ENCODE data around the gene ZNF597.
"Not testable (repeated sequence)": the region's sequence is repeated elsewhere in the genome, so short reads cannot be mapped to it uniquely, and the experiment has no call there.

Gene ZNF597

GRCh38 chr16:3475604-3476375 lies 32.5 kb upstream of the ZNF597 start:
- no peak for DNase-seq (ENCODE audit: low read depth in 2 of 2)

GRCh38 chr16:3474870-3475269 lies 31.6 kb upstream of the ZNF597 start:
- not testable (repeated sequence) for DNase-seq (ENCODE audit: low read depth in 2 of 2)

- no peak for DNase-seq (ENCODE audit: low read depth in 2 of 2)
Observed at GRCh38 chr16:3474136-3474779, 31.0 kb upstream of the ZNF597 start.

GRCh38 chr16:3473596-3473943 lies 30.3 kb upstream of the ZNF597 start:
- not testable (repeated sequence) for DNase-seq (ENCODE audit: low read depth in 2 of 2)

- DNase-seq (ENCODE audit: low read depth in 2 of 2), result no peak
Observed at GRCh38 chr16:3472878-3473595, 29.7 kb upstream of the ZNF597 start.

- no peak for DNase-seq (ENCODE audit: low read depth in 2 of 2)
Observed at GRCh38 chr16:3471518-3472176, 28.3 kb upstream of the ZNF597 start.

- no peak for DNase-seq (ENCODE audit: low read depth in 2 of 2)
Observed at GRCh38 chr16:3470723-3471122, 27.4 kb upstream of the ZNF597 start.

- DNase-seq (ENCODE audit: low read depth in 2 of 2), result no peak
Observed at GRCh38 chr16:3469736-3470135, 26.4 kb upstream of the ZNF597 start.

- no peak for DNase-seq (ENCODE audit: low read depth in 2 of 2)
Observed at GRCh38 chr16:3468501-3468900, 25.2 kb upstream of the ZNF597 start.

GRCh38 chr16:3467921-3468320 lies 24.6 kb upstream of the ZNF597 start:
- DNase-seq (ENCODE audit: low read depth in 2 of 2), result no peak

- no peak for DNase-seq (ENCODE audit: low read depth in 2 of 2)
Observed at GRCh38 chr16:3467182-3467581, 23.9 kb upstream of the ZNF597 start.

GRCh38 chr16:3465911-3466584 lies 22.7 kb upstream of the ZNF597 start:
- no peak for DNase-seq (ENCODE audit: low read depth in 2 of 2)

- DNase-seq (ENCODE audit: low read depth in 2 of 2), result no peak
Observed at GRCh38 chr16:3465301-3465700, 22.0 kb upstream of the ZNF597 start.

GRCh38 chr16:3461151-3461550 lies 17.8 kb upstream of the ZNF597 start:
- no peak for DNase-seq (ENCODE audit: low read depth in 2 of 2)

GRCh38 chr16:3460585-3460984 lies 17.3 kb upstream of the ZNF597 start:
- DNase-seq (ENCODE audit: low read depth in 2 of 2), result no peak

GRCh38 chr16:3460121-3460520 lies 16.8 kb upstream of the ZNF597 start:
- DNase-seq (ENCODE audit: low read depth in 2 of 2), result no peak

GRCh38 chr16:3459401-3460090 lies 16.2 kb upstream of the ZNF597 start:
- DNase-seq (ENCODE audit: low read depth in 2 of 2), result no peak

- DNase-seq (ENCODE audit: low read depth in 2 of 2), result no peak
Observed at GRCh38 chr16:3458852-3459361, 15.6 kb upstream of the ZNF597 start.

- DNase-seq (ENCODE audit: low read depth in 2 of 2), result no peak
Observed at GRCh38 chr16:3458278-3458851, 15.1 kb upstream of the ZNF597 start.

GRCh38 chr16:3457434-3458252 lies 14.3 kb upstream of the ZNF597 start:
- DNase-seq (ENCODE audit: low read depth in 2 of 2), result peak; percentile 84 to 87

Measured in stimulated activated CD8-positive, alpha-beta memory T cell treated with anti-CD3 and anti-CD28 coated beads, Interleukin-15, amount 100 ng/mL, for 48 hours (primary cell).